K562 (cell line): ENCODE measurements around the gene LILRA6.

ENCODE experiments used
- CBX3 ChIP-seq, 2 experiments: IDR thresholded peaks; 1 replicate in 1 of 2; 2 replicates in 1 of 2; pipeline ENCODE4 v1.6.1; 2012; ENCODE audit warnings: inconsistent platforms in 2 of 2, low read length in 2 of 2, borderline replicate concordance in 1 of 2, control low read depth in 1 of 2
- HCFC1 ChIP-seq: IDR thresholded peaks from 2 replicates; pipeline ENCODE4 v1.6.1; 2012; ENCODE audit warnings: low read depth, low read length, improper control_type of control experiment

- TF ChIP-seq HCFC1 (no peak), CBX3 (IDR thresholded peaks at IDR 0.05; ENCODE audit: borderline replicate concordance in 1 of 2, low read length in 2 of 2) (no peak)
These were observed 39.4 kb downstream of the LILRA6 start for GRCh38 chr19:54203151-54203611.
